ENCODE results near the gene SPIRE1. TPM values are rescaled to one million over a fixed set of nuclear protein-coding genes. Genes with fewer than 3 reads are reported as not detected.

SPIRE1 gene
- total RNA-seq, 6 experiments from 2014 or later: 22.2 to 33.7 (median 28.2) TPM

- no peak for DNase-seq
- peaks cover 12% of the 10 kb centered on the region; the same call in 1 of the 2 replicates for H3K36me3 Mint-ChIP-seq (ENCODE audit: low read depth)
- H3K27me3 Mint-ChIP-seq (ENCODE audit: insufficient read depth): no peaks in the 10 kb centered on the region
- H3K27ac Mint-ChIP-seq: no peak overlapping the region
- H3K4me3 Mint-ChIP-seq: no peak overlapping the region
- peaks cover 4% of the 10 kb centered on the region; the same call in 1 of the 2 replicates for H3K4me1 Mint-ChIP-seq (ENCODE audit: low read depth)
- no peaks in the 10 kb centered on the region for H3K9me3 Mint-ChIP-seq
- TF ChIP-seq CTCF (IDR thresholded peaks at IDR 0.05): no peak
Observed at GRCh38 chr18:12463191-12463590, 194.7 kb downstream of the SPIRE1 start.

- no peak for TF ChIP-seq CTCF (IDR thresholded peaks at IDR 0.05)
- Mint-ChIP-seq H3K4me1 (ENCODE audit: low read depth) (peaks cover 4% of the 10 kb centered on the region; the same call in 1 of the 2 replicates), H3K9me3 (no peaks in the 10 kb centered on the region), H3K36me3 (ENCODE audit: low read depth) (peaks cover 17% of the 10 kb centered on the region; the same call in 1 of the 2 replicates), H3K4me3 (no peak overlapping the region), H3K27ac (no peak overlapping the region), H3K27me3 (ENCODE audit: insufficient read depth) (no peaks in the 10 kb centered on the region)
- no peak for DNase-seq
Observed at GRCh38 chr18:12462242-12462641, 195.7 kb downstream of the SPIRE1 start.

GRCh38 chr18:12461326-12461725, 196.6 kb downstream of the SPIRE1 start:
- H3K9me3 Mint-ChIP-seq: no peaks in the 10 kb centered on the region
- H3K36me3 Mint-ChIP-seq (ENCODE audit: low read depth): peaks cover 17% of the 10 kb centered on the region; the same call in 1 of the 2 replicates
- H3K27me3 Mint-ChIP-seq (ENCODE audit: insufficient read depth): no peaks in the 10 kb centered on the region
- DNase-seq: no peak
- H3K27ac Mint-ChIP-seq: no peak overlapping the region
- no peak overlapping the region for H3K4me3 Mint-ChIP-seq
- peaks cover 4% of the 10 kb centered on the region; the same call in 1 of the 2 replicates for H3K4me1 Mint-ChIP-seq (ENCODE audit: low read depth)
- TF ChIP-seq CTCF (IDR thresholded peaks at IDR 0.05): no peak

GRCh38 chr18:12460874-12461273, 197.0 kb downstream of the SPIRE1 start:
- DNase-seq: no peak
- Mint-ChIP-seq H3K36me3 (ENCODE audit: low read depth) (peaks cover 18% of the 10 kb centered on the region), H3K4me1 (ENCODE audit: low read depth) (peaks cover 4% of the 10 kb centered on the region), H3K4me3 (no peak overlapping the region), H3K27ac (no peak overlapping the region), H3K9me3 (no peaks in the 10 kb centered on the region), H3K27me3 (ENCODE audit: insufficient read depth) (no peaks in the 10 kb centered on the region)
- no peak for TF ChIP-seq CTCF (IDR thresholded peaks at IDR 0.05)

GRCh38 chr18:12458771-12459170, 199.1 kb downstream of the SPIRE1 start:
- Mint-ChIP-seq H3K4me3 (no peak overlapping the region), H3K4me1 (ENCODE audit: low read depth) (peaks cover 9% of the 10 kb centered on the region), H3K27me3 (ENCODE audit: insufficient read depth) (no peaks in the 10 kb centered on the region), H3K9me3 (no peaks in the 10 kb centered on the region), H3K36me3 (ENCODE audit: low read depth) (peaks cover 31% of the 10 kb centered on the region), H3K27ac (no peak overlapping the region)
- DNase-seq: no peak
- TF ChIP-seq CTCF (IDR thresholded peaks at IDR 0.05): no peak

- Mint-ChIP-seq H3K4me3 (no peak overlapping the region), H3K27ac (no peak overlapping the region; the same call in 1 of the 2 replicates), H3K36me3 (ENCODE audit: low read depth) (peaks cover 42% of the 10 kb centered on the region), H3K9me3 (no peaks in the 10 kb centered on the region), H3K4me1 (ENCODE audit: low read depth) (peaks cover 9% of the 10 kb centered on the region), H3K27me3 (ENCODE audit: insufficient read depth) (no peaks in the 10 kb centered on the region)
- TF ChIP-seq CTCF (IDR thresholded peaks at IDR 0.05): no peak
- DNase-seq: no peak
Observed at GRCh38 chr18:12456441-12456840, 201.5 kb downstream of the SPIRE1 start.
